Tibial artery (tissue), 4 donors: ENCODE results near the gene HSPBP1.

Experiments
- DNase-seq, 2 donors: peaks; one replicate each; pipeline ENCODE4 v3.0.0-alpha.2; 2019
- H3K27ac ChIP-seq, 2 donors: fragments of 200-600 bp; sonication (generic) in 1 of 2; 1 replicate in 1 of 2; 2 replicates in 1 of 2; pipeline ENCODE4 v1.5.1; 2018 to 2019; ENCODE audit warnings: mild to moderate bottlenecking in 1 of 2
- H3K27me3 ChIP-seq, 2 donors: fragments of 200-600 bp; sonication (generic) in 1 of 2; one replicate each; pipeline versions ENCODE4 v1.5.1 to v1.6.0; 2016 to 2019
- H3K36me3 ChIP-seq, 3 donors: fragments of 200-600 bp; sonication (generic) in 2 of 3; one replicate each; pipeline ENCODE4 v1.5.1; 2016 to 2019; ENCODE audit warnings: mild to moderate bottlenecking in 2 of 3
- H3K4me1 ChIP-seq, 4 donors: fragments of 200-600 bp; sonication (generic) in 2 of 4; 1 replicate in 3 of 4; 2 replicates in 1 of 4; pipeline ENCODE4 v1.5.1; 2016 to 2019
- H3K4me3 ChIP-seq, 2 donors: fragments of 200-600 bp; sonication (generic) in 1 of 2; 1 replicate in 1 of 2; 2 replicates in 1 of 2; pipeline ENCODE4 v1.5.1; 2018 to 2019; ENCODE audit warnings: mild to moderate bottlenecking in 2 of 2
- H3K9me3 ChIP-seq, 3 donors: fragments of 200-600 bp; sonication (generic) in 1 of 3; one replicate each; pipeline ENCODE4 v1.5.1; 2016 to 2019
- CTCF ChIP-seq, 2 experiments: fragments of 200-600 bp in 1 of 2; fragments of 450-650 bp in 1 of 2; IDR thresholded peaks; one replicate each; pipeline ENCODE4 v1.5.1; 2017 to 2019; ENCODE audit warnings: antibody characterized with exemption in 2 of 2, mild to moderate bottlenecking in 1 of 2, moderate library complexity in 1 of 2
- intact Hi-C: fragments of 100-400 bp; cut with DNase I; formaldehyde crosslinking; loops from one replicate; pipeline ENCODE4 v1.15.0; 2023; ENCODE audit warnings: low total_unique reads

Gene HSPBP1

GRCh38 chr19:55261671-55262126 lies 18.2 kb downstream of the HSPBP1 start:
- Histone ChIP-seq H3K27me3 (no peaks in the 10 kb centered on the region), H3K4me1 (peaks cover 0 to 22% (median 18%) of the 10 kb centered on the region in 4 donors), H3K36me3 (peaks cover 0 to 7% (median under 1%) of the 10 kb centered on the region in 3 donors), H3K27ac (no peak overlapping the region), H3K9me3 (no peaks in the 10 kb centered on the region), H3K4me3 (no peak overlapping the region)
- DNase-seq: no peak
- no peak for TF ChIP-seq CTCF (IDR thresholded peaks at IDR 0.05)
- intact Hi-C loops: no loop called here

- DNase-seq: no peak
- intact Hi-C loops: no loop called here
- peak overlapping the region; percentile 94 for H3K27ac ChIP-seq
These were observed 20.2 kb downstream of the HSPBP1 start for GRCh38 chr19:55259540-55260210.

GRCh38 chr19:55258828-55259539 lies 20.9 kb downstream of the HSPBP1 start, which contains the start of gene PPP6R1:
Gene PPP6R1, minus strand, starts transcription at chr19:55259017. Its CDS starts 11,914 bp downstream, at chr19:55247103.
- intact Hi-C loops: no loop called here

More at GRCh38 chr19:55259540-55260210, 20.2 kb downstream of the HSPBP1 start:
- peaks cover 0 to 7% (median 0%) of the 10 kb centered on the region in 3 donors for H3K36me3 ChIP-seq
- H3K4me3 ChIP-seq: peak overlapping the region; percentile 91 to 97
- H3K27me3 ChIP-seq: no peaks in the 10 kb centered on the region
- H3K4me1 ChIP-seq: peaks cover 0 to 42% (median 38%) of the 10 kb centered on the region in 4 donors
- TF ChIP-seq CTCF (IDR thresholded peaks at IDR 0.05): no peak
- H3K9me3 ChIP-seq: no peaks in the 10 kb centered on the region

GRCh38 chr19:55258476-55258827 lies 21.5 kb downstream of the HSPBP1 start:
- H3K27me3 ChIP-seq: no peaks in the 10 kb centered on the region
- peak overlapping the region; percentile 91 to 97 for H3K4me3 ChIP-seq
- intact Hi-C loops: no loop called here
- no peaks in the 10 kb centered on the region for H3K9me3 ChIP-seq
- peak overlapping the region; percentile 85 to 94 for H3K27ac ChIP-seq
- H3K4me1 ChIP-seq: peaks cover 0 to 47% (median 44%) of the 10 kb centered on the region in 4 donors
- peaks cover 0 to 7% (median 0%) of the 10 kb centered on the region in 3 donors for H3K36me3 ChIP-seq
- no peak for DNase-seq
- TF ChIP-seq CTCF (IDR thresholded peaks at IDR 0.05): no peak

More at GRCh38 chr19:55258828-55259539, 20.9 kb downstream of the HSPBP1 start, which contains the start of gene PPP6R1:
- H3K27ac ChIP-seq: peak within 1 kb of the TSS; percentile 94
- peak within 1 kb of the TSS; percentile 91 to 97 for H3K4me3 ChIP-seq
- peaks cover 0 to 7% (median 0%) of the 10 kb centered on the region in 3 donors for H3K36me3 ChIP-seq
- H3K4me1 ChIP-seq: peaks cover 0 to 47% (median 43%) of the 10 kb centered on the region in 4 donors
- DNase-seq: peak; percentile 95 to 100
- H3K9me3 ChIP-seq: no peaks in the 10 kb centered on the region
- no peaks in the 10 kb centered on the region for H3K27me3 ChIP-seq
- TF ChIP-seq CTCF (IDR thresholded peaks at IDR 0.05): peak in 1 of 2 experiments; percentile 14

- Histone ChIP-seq H3K27ac (peak overlapping the region; percentile 85 to 94), H3K4me3 (peak overlapping the region; percentile 91 to 97), H3K36me3 (peaks cover 0 to 12% (median 0%) of the 10 kb centered on the region in 3 donors), H3K27me3 (no peaks in the 10 kb centered on the region), H3K9me3 (no peaks in the 10 kb centered on the region), H3K4me1 (peaks cover 0 to 47% (median 44%) of the 10 kb centered on the region in 4 donors)
- DNase-seq: no peak
- intact Hi-C loops: no loop called here
- TF ChIP-seq CTCF (IDR thresholded peaks at IDR 0.05): no peak
These were observed 22.2 kb downstream of the HSPBP1 start for GRCh38 chr19:55257461-55258420.
